ENCODE data around the gene LSM4. TPM values are rescaled to one million over a fixed set of nuclear protein-coding genes. Genes with fewer than 3 reads are reported as not detected.

LSM4 gene
- total and polyA plus RNA-seq, 2 of the 4 experiments (the other 2 are of a cell fraction): 44.8 to 118 TPM

DNA sequence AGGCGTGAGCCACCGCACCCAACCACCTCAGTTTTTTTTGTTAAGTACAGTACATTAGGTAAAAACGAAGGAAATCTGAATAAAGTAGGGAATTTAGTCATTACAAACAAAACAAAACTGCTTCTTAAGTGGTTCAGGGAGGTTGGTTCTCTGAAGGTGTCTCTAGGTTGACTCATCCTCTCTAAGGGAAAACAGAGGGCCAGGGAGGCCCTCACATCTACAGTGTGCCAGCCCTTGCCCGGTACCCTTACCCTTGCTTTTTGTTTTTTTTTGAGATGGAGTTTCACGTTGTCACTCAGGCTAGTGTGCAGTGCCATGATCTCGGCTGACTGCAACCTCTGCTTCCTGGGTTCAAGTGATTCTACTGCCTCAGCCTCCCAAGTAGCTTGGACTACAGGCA is 24.3 kb downstream of the LSM4 start:
- 72% methylated on average over 2 of the region's 6 CpGs; no CpG with 5 or more reads in 1 of the 2 experiments for WGBS, 2 experiments (ENCODE audit: extremely low coverage in 2 of 2, insufficient read length in 1 of 2)
- Histone ChIP-seq H4K91ac (ENCODE audit: insufficient read depth, low read depth, low read length) (no peak overlapping the region; the same call in 1 of the 2 replicates), H2AK9ac (replicated peaks; ENCODE audit: low read depth, low read length, poor library complexity) (peak overlapping the region; percentile 44), H2AK5ac (ENCODE audit: low read depth, low read length) (peak overlapping the region; percentile 70), H3K4ac (ENCODE audit: low read depth, low read length) (peak overlapping the region; percentile 15; the same call in 1 of the 2 replicates), H4K8ac (ENCODE audit: low read depth in 2 of 2, low read length in 2 of 2) (peak overlapping the region in 1 of 2 experiments; percentile 65; a peak in 2 of 4 replicates), H3K14ac (replicated peaks; ENCODE audit: low read depth, low read length) (0 out of 2 replicates have a peak overlapping the region, but pooled peaks have one; percentile 72), H4K20me1 (ENCODE audit: insufficient read depth, low read length) (no peaks in the 10 kb centered on the region), H3K18ac (ENCODE audit: low read depth, low read length) (peak overlapping the region; percentile 43), H3K27me3 (ENCODE audit: control insufficient read depth, insufficient read depth, low read length) (no peaks in the 10 kb centered on the region), H3K9me3 (ENCODE audit: control insufficient read depth, insufficient read depth, low read length) (no peaks in the 10 kb centered on the region), H3K4me3 (ENCODE audit: insufficient read depth, low read depth, low read length) (no peak overlapping the region), H3K27ac (ENCODE audit: insufficient read depth, low read length) (no peak overlapping the region), H3K56ac (ENCODE audit: extremely low read depth, insufficient read depth, low read length) (no peak overlapping the region), H3K36me3 (ENCODE audit: control insufficient read depth, insufficient read depth, low read length) (no peaks in the 10 kb centered on the region), H3K79me1 (ENCODE audit: low read depth in 1 of 2, low read length in 2 of 2) (peaks cover 0 to 14% of the 10 kb centered on the region in 2 experiments; a peak in 2 of 4 replicates), H2AFZ (replicated peaks; ENCODE audit: low read length, poor library complexity) (no peak overlapping the region), H3K9ac (ENCODE audit: low read depth, low read length) (no peak overlapping the region), H3K4me1 (ENCODE audit: control insufficient read depth, insufficient read depth, low read length) (peaks cover 12% of the 10 kb centered on the region), H3K9me1 (ENCODE audit: insufficient read depth, low read length) (peaks cover 22% of the 10 kb centered on the region; the same call in 1 of the 2 replicates), H3K23ac (ENCODE audit: low read depth, low read length) (no peak overlapping the region), H2BK15ac (ENCODE audit: low read depth, low read length) (no peak overlapping the region), H2BK120ac (ENCODE audit: low read depth, low read length) (no peak overlapping the region), H4K5ac (ENCODE audit: low read depth, low read length) (no peak overlapping the region), H3K4me2 (ENCODE audit: low read depth, low read length) (no peak overlapping the region), H2BK20ac (ENCODE audit: low read depth, low read length) (no peak overlapping the region), H2BK5ac (ENCODE audit: low read depth, low read length, poor library complexity, severe bottlenecking) (peak overlapping the region; percentile 8)
- DNase-seq (no peak), ATAC-seq (ENCODE audit: low read depth) (no peak)
- CTCF ChIA-PET: no interaction called here
- intact Hi-C loops (cut with micrococcal nuclease) (no loop called here), in situ Hi-C loops (cut with MboI; ENCODE audit: low sequenced_read_pairs) (no loop called here), dilution Hi-C loops (cut with HindIII; ENCODE audit: low sequenced_read_pairs, unreplicated experiment) (no loop called here)
- no peak for TF ChIP-seq CEBPB (IDR thresholded peaks at IDR 0.05; ENCODE audit: low read depth, low read length)
- no peak for TF ChIP-seq FOS (IDR thresholded peaks at IDR 0.05; ENCODE audit: low read depth, low read length)
- no peak for TF ChIP-seq SMC3 (IDR thresholded peaks at IDR 0.05; ENCODE audit: low read depth, low read length)
- no peak for TF ChIP-seq RAD21 (IDR thresholded peaks at IDR 0.05; ENCODE audit: low read length)
- TF ChIP-seq, protein P1, sequence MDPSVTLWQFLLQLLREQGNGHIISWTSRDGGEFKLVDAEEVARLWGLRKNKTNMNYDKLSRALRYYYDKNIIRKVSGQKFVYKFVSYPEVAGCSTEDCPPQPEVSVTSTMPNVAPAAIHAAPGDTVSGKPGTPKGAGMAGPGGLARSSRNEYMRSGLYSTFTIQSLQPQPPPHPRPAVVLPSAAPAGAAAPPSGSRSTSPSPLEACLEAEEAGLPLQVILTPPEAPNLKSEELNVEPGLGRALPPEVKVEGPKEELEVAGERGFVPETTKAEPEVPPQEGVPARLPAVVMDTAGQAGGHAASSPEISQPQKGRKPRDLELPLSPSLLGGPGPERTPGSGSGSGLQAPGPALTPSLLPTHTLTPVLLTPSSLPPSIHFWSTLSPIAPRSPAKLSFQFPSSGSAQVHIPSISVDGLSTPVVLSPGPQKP (IDR thresholded peaks at IDR 0.05; ENCODE audit: borderline replicate concordance, low read depth, low read length): no peak
- TF ChIP-seq MAZ (IDR thresholded peaks at IDR 0.05; ENCODE audit: borderline replicate concordance, low read depth, low read length): no peak
- TF ChIP-seq, protein P2, sequence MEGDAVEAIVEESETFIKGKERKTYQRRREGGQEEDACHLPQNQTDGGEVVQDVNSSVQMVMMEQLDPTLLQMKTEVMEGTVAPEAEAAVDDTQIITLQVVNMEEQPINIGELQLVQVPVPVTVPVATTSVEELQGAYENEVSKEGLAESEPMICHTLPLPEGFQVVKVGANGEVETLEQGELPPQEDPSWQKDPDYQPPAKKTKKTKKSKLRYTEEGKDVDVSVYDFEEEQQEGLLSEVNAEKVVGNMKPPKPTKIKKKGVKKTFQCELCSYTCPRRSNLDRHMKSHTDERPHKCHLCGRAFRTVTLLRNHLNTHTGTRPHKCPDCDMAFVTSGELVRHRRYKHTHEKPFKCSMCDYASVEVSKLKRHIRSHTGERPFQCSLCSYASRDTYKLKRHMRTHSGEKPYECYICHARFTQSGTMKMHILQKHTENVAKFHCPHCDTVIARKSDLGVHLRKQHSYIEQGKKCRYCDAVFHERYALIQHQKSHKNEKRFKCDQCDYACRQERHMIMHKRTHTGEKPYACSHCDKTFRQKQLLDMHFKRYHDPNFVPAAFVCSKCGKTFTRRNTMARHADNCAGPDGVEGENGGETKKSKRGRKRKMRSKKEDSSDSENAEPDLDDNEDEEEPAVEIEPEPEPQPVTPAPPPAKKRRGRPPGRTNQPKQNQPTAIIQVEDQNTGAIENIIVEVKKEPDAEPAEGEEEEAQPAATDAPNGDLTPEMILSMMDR (conservative IDR thresholded peaks at IDR 0.05; ENCODE audit: low read depth, low read length): no peak
- POLR2A ChIA-PET (ENCODE audit: unreplicated experiment): interaction anchor here (0.7 kb wide), 1 partner anchor 17 kb away, joined by 3 read pairs; no protein-coding TSS in a partner anchor
- BruUV-seq (replicated peaks): no TSS peak

Data from IMR-90 (cell line).